CD4-positive, alpha-beta T cell treated with Interleukin-15 for 4 hours (primary cell): ENCODE results near the gene YDJC.
"Not testable (repeated sequence)": the region's sequence is repeated elsewhere in the genome, so short reads cannot be mapped to it uniquely, and the experiment has no call there.

Experiments used
- DNase-seq: peaks from one replicate; pipeline ENCODE4 v3.0.0-alpha.2; 2020; ENCODE audit warnings: low spot score

YDJC gene

GRCh38 chr22:21652010-21652546 lies 22.3 kb upstream of the YDJC start:
- DNase-seq, result peak; percentile 82

DNA sequence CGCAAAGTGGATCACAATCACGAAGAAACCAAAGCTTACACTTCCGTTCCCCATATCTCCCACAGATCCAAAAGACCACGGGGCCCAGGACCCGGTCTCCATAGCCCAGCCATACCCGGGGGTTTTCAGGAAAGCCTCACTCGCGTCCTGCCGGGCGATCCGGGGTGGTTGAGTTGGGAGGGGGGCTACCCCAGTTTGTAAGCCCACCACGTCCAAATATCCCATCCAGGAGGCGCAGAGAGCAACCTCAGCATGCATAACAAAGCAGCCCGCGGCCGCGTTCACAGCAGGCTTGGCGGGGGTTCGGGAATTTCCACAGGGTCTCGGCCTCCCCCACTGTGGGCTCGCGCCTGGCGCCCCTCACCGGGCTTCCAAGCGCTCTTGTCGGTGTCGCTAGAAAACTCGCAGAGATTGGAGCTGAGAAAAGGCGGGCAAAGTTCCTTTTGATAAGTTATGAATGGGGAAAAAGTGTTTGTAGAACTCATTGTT lies 21.7 kb upstream of the YDJC start:
- no peak for DNase-seq

DNA sequence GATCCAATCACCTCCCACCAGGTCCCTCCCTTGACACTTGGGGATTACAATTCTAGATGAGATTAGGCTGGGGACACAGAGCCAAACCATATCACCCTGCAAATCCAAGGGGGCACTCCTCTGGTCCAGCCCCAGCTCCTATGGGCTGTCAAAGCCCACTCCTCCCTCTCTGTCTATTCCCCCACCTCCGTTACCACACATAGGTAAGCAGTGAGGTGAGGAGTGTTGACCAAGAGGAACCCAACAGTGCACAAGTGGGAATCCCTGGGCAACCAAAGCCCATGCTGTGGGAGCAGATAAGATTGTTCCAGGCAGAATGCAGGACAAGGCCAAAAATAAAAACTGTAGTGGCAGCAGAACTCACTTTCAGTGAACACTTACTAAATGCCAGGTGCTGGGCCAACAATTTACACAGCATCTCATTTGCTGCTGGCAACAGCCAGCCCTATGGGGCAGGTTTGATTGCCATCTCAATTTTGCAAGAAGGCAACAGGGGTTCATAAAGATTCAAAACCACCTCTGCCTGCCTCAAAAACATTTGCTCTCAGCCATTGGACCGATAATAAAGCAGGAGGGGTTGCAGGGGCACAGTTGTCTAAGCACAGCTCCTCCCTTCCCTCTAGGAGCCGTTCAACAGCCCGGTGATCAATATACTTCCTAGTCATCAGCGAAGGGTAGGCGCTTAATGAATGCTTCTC lies 21.1 kb upstream of the YDJC start:
- no peak for DNase-seq

GRCh38 chr22:21650280-21650679 lies 20.5 kb upstream of the YDJC start:
- no peak for DNase-seq

DNA sequence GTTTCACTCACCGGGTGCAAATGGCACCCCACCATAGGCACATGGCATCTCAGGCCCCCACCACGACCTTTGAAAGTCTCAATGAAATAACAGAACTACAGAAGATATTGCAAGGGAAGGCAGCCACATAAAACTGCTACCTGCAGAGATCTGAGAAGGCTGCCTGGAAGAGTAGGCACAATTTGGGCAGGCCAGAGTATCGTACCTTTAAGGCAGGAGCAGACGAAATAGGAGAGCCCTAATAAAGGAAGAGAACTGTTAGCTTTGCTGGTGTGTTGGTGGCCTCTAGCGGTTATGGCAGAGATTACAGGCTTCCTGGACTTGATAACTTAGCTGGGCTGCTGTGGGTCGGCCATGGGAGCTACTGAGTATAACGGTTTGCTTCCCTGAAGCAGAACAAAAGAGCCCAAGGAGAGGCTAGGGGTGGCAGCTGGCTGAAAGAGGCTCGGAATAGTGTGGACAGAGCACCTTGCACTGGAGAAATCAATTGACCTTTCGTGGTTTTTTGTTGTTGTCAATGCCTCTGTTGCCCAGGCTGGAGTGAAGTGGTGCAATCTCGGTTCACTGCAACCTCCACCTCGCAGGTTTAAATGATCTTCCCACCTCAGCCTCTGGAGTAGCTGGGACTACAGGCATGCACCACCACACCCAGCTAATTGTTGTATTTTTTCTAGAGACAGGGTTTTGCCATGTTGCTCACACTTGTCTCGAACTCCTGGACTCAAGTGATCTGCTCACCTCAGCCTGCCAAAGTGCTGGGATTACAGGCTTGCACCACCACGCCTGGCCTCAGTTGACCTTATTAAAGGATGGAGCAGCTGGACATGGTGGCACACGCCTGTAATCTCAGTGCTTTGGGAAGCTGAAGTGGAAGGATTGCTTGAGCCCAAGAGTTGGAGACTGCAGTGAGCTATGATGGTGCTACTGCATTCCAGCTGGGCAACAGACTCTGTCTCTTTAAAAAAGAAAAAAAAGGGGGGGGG lies 17.1 kb upstream of the YDJC start:
- DNase-seq, result peak; percentile 85

DNA sequence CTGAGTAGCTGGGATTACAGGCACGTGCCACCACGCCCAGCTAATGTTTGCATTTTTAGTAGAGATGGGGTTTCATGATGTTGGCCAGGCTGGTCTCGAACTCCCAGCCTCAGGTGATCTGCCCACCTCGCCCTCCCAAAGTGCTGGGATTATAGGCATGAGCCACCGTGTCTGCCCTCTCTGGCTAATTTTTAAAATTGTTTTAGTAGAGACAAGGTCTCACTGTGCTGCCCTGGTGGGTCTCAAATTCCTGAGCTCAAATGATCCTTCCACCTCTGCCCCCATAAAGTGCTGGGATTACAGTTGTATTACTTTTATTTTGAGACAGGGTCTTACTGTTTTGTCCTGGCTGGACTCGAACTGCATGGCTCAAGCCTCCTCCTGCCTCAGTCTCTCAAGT lies 15.7 kb upstream of the YDJC start:
- not testable (repeated sequence) for DNase-seq

GRCh38 chr22:21643533-21644357 lies 13.9 kb upstream of the YDJC start:
- DNase-seq, result no peak

DNA sequence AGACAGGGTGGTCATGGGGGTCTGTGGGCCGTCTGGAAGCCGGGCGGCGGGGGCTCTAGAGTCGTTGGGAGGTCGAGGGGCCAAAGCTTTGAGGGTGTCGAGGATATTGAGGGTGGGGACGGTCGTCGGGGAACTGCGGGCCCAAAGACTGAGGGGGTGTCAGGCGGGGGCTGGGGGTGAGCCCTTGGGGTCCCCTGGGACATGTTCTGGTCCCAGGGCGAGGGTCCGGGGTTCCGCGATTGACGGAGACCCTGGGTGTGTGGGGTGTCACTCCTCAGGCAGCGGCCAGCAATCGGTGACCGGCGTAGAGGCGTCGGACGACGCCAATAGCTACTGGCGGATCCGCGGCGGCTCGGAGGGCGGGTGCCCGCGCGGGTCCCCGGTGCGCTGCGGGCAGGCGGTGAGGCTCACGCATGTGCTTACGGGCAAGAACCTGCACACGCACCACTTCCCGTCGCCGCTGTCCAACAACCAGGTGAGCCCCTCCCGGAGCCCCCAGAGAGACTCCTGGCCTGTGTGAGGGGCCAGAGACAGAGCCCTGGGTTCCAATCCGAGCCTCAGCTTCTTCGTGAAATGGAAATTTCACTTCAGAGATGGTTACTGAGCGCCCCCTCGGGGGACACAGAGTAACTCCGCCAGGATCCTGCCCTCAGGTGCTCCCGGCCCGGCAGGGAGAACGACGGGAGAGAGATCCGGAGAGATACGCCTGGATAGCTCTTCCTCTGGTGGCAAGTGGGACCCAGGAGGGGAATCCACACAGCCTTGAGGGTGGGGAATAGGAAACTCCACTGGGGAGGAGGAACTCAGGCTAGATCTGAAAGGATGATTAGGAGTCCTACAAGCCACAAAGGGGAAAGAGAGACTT lies 13.0 kb upstream of the YDJC start:
- peak; percentile 61 for DNase-seq

DNA sequence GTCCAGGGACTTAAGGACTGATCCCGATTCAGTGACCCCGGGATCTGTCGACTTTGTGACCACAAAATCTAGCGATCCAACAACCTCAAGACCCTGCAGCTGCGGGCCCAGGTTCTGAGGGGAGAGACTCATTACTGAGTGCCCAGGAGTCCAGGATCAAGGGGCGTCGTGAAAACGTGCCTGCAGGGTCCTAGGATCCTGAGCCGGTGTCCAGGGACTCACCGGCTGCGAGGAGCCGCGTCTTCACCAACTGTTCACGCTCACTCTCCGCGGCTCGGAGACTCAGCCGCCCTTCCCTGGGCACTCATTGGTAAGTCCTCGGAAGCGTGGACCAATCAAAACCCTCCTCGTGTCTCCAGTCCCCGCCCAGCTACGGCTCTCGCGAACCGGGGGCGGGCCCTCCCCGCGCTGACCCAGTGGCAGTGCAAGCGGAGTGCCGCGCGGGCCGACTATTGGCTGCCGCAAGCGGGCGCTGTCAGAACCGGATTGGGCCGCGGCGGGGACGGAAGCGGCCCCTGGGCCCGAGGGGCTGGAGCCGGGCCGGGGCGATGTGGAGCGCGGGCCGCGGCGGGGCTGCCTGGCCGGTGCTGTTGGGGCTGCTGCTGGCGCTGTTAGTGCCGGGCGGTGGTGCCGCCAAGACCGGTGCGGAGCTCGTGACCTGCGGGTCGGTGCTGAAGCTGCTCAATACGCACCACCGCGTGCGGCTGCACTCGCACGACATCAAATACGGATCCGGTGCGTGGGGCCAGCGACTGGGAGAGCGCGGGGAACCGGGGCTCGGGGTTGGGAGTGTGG lies 12.2 kb upstream of the YDJC start, which contains the start of gene SDF2L1:
TSS of gene SDF2L1 (plus strand) at position 514 of the 795 bp plus-strand sequence. CDS start at position 549, 35 bp downstream.
- peak; percentile 99 for DNase-seq

GRCh38 chr22:21641417-21641788 lies 11.6 kb upstream of the YDJC start:
- DNase-seq, result no peak

DNA sequence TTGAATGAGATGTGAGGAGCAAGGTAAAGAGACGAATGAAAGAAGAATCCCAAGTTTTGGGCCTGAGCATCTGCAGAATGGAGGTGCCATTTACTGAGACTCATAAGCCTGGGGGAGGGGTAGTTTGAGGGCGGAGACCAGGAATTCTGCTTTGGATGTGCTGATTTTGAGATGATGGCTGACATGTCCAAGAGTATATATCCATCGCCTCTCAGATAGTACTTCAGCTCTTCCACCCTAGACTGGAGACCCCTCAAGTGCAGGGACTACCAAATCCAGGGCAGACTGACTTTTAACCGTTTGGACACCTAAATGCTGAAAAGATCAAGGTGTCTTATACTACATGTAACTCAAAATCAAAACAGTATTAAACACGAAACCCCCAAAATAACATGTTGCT lies 11.0 kb upstream of the YDJC start:
- DNase-seq, result no peak

DNA sequence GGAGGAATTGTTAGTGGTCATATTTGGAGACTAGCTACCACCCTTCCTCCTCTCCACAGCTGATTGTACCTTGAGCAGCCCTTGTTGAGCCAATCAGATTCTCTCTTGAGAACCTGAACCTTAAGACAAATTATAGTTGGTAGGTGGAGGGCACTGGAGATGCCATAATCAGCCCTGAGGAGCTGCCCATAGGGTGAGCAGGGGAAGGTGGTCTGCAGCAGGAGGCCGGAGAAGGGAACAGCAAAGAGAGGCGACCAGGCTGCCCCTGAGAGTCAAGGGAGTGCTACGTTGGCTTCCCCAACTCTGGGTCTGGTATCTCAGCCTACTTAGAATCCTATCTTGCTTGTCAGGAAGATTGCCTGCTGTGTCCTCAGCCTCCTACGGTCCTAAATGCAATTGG lies 9.5 kb upstream of the YDJC start:
- no peak for DNase-seq

- DNase-seq, result not testable (repeated sequence)
These were observed 7.6 kb upstream of the YDJC start for GRCh38 chr22:21637450-21637849.

- DNase-seq, result no peak
These were observed 6.9 kb upstream of the YDJC start for GRCh38 chr22:21636629-21637218.

- no peak for DNase-seq
These were observed 6.1 kb upstream of the YDJC start for GRCh38 chr22:21635771-21636510.

DNA sequence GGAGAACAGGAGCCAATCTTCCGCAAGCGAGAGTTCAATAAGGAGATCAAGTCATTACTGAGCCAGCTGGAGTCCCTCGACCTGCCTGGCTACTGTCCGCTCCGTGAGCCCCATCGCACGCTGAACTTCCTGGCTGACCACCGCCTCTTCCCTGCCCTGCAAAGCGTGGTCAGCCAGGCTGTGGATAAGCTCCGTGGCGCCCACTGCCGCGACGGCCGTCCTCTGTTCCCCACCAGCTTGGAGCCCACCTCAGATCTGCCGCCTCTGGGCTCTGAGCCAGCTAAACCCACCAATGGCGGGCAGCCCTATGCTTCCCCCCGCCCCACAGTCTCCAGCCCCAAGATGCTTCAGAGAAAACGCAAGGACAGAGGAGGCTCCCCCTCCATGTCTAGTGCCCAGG lies 5.0 kb upstream of the YDJC start:
- DNase-seq, result no peak

- DNase-seq, result no peak
These were observed 4.3 kb upstream of the YDJC start for GRCh38 chr22:21634081-21634480.

- no peak for DNase-seq
These were observed 3.7 kb upstream of the YDJC start for GRCh38 chr22:21633481-21633880.

GRCh38 chr22:21632931-21633330 lies 3.1 kb upstream of the YDJC start:
- no peak for DNase-seq
